Chondrocyte (in vitro differentiated cells): ENCODE measurements around the gene CCDC57. TPM values are rescaled to one million over a fixed set of nuclear protein-coding genes. Genes with fewer than 3 reads are reported as not detected.

Experiments
- DNase-seq: peaks from one replicate; pipeline ENCODE4 v3.0.0; 2021; ENCODE audit warnings: mixed read lengths, low spot score
- H3K27ac Mint-ChIP-seq: one replicate; pipeline ENCODE4 v1.8.0; 2021; ENCODE audit warnings: mild to moderate bottlenecking, moderate library complexity, mixed read lengths; ENCODE audit not compliant: unreplicated experiment
- H3K27me3 Mint-ChIP-seq: 2 replicates; pipeline ENCODE4 v1.8.0; 2021; ENCODE audit warnings: low read depth, mixed read lengths
- H3K36me3 Mint-ChIP-seq: 2 replicates; pipeline ENCODE4 v1.8.0; 2021; ENCODE audit warnings: low read depth, mixed read lengths
- H3K4me1 Mint-ChIP-seq: 2 replicates; pipeline ENCODE4 v1.8.0; 2021; ENCODE audit warnings: low read depth, mild to moderate bottlenecking, mixed read lengths
- H3K4me3 Mint-ChIP-seq: one replicate; pipeline ENCODE4 v1.8.0; 2021; ENCODE audit warnings: mild to moderate bottlenecking, moderate library complexity, mixed read lengths; ENCODE audit not compliant: unreplicated experiment
- H3K9me3 Mint-ChIP-seq: 2 replicates; pipeline ENCODE4 v1.8.0; 2021; ENCODE audit warnings: low read depth, mixed read lengths
- CTCF ChIP-seq: fragments of 200-600 bp; sonication (generic); IDR thresholded peaks from 2 replicates; pipeline ENCODE4 v1.5.0; 2021; ENCODE audit warnings: antibody characterized with exemption, mild to moderate bottlenecking, moderate library complexity
- total RNA-seq: library from RNA; stranded (reverse); gene quantifications from 3 replicates; pipeline ENCODE4 v1.2.1, GENCODE V29; 2021

Gene CCDC57
- total RNA-seq, 1 donor from 2014 or later = 23.5 TPM

DNA sequence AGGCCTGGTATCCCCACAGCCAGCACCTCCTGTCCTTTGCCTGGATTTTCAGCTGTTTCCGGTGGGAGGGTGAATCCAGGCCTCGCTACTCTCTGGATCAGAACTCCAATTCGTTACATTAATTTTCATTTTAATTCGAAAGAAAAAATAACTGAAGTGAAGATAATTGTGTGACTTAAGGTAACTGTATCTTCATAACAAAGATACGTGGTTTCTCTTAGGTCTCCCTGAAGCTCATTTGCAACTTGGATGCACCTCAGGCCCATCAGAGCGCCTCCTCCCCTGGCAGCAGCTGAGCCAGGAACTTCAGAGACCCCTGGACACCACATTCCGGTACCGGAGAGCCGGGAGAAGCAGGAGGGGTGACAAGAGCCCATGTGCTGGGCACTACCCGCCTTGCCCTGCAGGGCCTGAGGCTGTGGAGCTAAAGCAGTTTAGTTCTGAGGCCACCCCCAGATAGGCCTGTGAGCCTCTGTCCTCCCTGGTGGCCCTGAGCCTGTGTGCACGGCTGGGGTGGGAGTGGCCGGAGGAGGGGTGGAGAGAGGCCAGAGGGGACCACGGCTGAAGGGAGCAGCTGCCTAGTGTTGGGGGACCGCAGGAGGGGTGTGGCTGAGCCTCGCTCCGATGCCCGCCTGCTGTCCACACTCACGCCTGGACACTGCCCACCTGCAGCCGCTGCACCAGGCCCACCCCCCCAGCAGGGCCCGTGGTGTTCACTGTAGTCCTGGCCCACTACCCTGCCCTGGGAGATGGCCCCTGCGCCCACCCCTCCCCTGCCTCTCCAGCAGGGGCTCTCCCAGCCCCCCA, 135.7 kb downstream of the CCDC57 start:
- peaks cover 11% of the 10 kb centered on the region for H3K36me3 Mint-ChIP-seq
- TF ChIP-seq CTCF = no peak
- no peak for DNase-seq
- H3K27ac Mint-ChIP-seq = no peak overlapping the region
- H3K4me1 Mint-ChIP-seq = no peaks in the 10 kb centered on the region
- H3K9me3 Mint-ChIP-seq = no peaks in the 10 kb centered on the region
- no peak overlapping the region for H3K4me3 Mint-ChIP-seq
- H3K27me3 Mint-ChIP-seq = no peaks in the 10 kb centered on the region

GRCh38 chr17:82076018-82076784, 136.4 kb downstream of the CCDC57 start:
- no peak overlapping the region for H3K4me3 Mint-ChIP-seq
- TF ChIP-seq CTCF = no peak
- H3K9me3 Mint-ChIP-seq = no peaks in the 10 kb centered on the region
- H3K36me3 Mint-ChIP-seq = peaks cover 11% of the 10 kb centered on the region
- no peaks in the 10 kb centered on the region for H3K4me1 Mint-ChIP-seq
- H3K27ac Mint-ChIP-seq = no peak overlapping the region
- H3K27me3 Mint-ChIP-seq = no peaks in the 10 kb centered on the region
- DNase-seq = no peak

DNA sequence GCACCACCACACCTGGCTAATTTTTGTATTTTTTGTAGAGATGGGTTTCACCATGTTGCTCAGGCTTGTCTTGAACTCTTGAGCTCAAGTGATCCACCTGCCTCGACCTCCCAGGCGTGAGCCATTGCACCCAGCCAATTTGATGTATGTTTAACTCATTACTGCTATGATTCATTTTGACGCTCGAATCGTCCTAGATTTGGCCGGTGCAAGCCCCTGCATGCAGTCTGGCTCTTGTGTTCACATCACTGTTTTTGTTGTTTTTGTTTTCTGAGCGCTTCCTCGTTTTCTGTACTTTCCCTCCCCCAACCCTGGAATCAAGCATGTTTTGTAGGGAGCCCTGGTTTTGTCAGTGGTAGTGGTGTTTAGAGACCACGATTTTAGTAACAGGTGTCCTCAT, 139.2 kb downstream of the CCDC57 start:
- no peak for DNase-seq
- H3K4me3 Mint-ChIP-seq = no peak overlapping the region
- peaks cover 3% of the 10 kb centered on the region for H3K36me3 Mint-ChIP-seq
- no peak for TF ChIP-seq CTCF
- H3K27ac Mint-ChIP-seq = peak overlapping the region; percentile 49
- no peaks in the 10 kb centered on the region for H3K9me3 Mint-ChIP-seq
- no peaks in the 10 kb centered on the region for H3K4me1 Mint-ChIP-seq
- H3K27me3 Mint-ChIP-seq = no peaks in the 10 kb centered on the region

DNA sequence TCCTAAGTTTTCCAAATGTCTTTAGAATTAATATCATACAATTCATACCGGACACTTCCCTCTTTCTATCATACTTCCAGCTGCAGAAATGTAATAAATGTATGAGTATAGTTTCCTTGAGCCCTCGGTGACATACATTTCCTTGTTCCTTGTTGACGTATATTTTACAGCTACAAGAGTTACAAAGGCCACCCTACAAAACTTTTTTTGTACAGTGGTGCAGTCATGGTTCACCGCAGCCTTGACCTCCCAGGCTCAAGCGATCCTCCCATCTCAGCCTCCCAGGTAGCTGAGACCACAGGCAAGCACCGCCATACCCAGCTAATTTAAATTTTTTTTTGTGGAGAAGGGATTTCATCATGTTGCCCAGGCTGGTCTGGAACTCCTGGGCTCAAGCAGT, 139.8 kb downstream of the CCDC57 start:
- no peak for DNase-seq
- H3K36me3 Mint-ChIP-seq = no peaks in the 10 kb centered on the region
- no peak overlapping the region for H3K4me3 Mint-ChIP-seq
- TF ChIP-seq CTCF = no peak
- no peaks in the 10 kb centered on the region for H3K27me3 Mint-ChIP-seq
- H3K27ac Mint-ChIP-seq = no peak overlapping the region
- no peaks in the 10 kb centered on the region for H3K9me3 Mint-ChIP-seq
- H3K4me1 Mint-ChIP-seq = no peaks in the 10 kb centered on the region

DNA sequence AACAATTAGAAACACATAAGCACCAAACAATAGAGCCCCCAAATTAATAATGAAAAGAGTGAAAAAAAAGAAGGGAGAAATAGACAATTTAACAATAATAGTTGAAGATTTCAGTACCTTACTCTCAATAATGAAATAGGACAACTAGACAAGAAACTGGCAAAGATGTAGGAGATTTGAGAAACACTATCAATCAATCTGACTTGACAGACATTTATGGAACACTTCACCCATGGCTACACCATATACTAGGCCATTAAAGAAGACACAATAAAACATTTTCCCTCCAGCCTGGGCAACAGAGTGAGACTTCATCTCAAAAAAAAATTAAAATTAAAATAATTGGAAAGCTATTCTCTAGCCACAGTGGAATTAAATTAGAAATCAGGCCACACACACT, 142.0 kb downstream of the CCDC57 start:
- H3K36me3 Mint-ChIP-seq = no peaks in the 10 kb centered on the region
- H3K4me3 Mint-ChIP-seq = no peak overlapping the region
- DNase-seq = no peak
- TF ChIP-seq CTCF = no peak
- no peaks in the 10 kb centered on the region for H3K27me3 Mint-ChIP-seq
- H3K27ac Mint-ChIP-seq = no peak overlapping the region
- H3K4me1 Mint-ChIP-seq = peaks cover 6% of the 10 kb centered on the region
- H3K9me3 Mint-ChIP-seq = no peaks in the 10 kb centered on the region
